Loucy (cell line): ENCODE results near the gene SMYD2.

ENCODE experiments used
- CTCF ChIP-seq: fragments of 200-600 bp; sonication (generic); conservative IDR thresholded peaks from 2 replicates; pipeline ENCODE4 v1.5.1; 2014; ENCODE audit warnings: mild to moderate bottlenecking, antibody characterized with exemption, low read length
- EZH2phosphoT487 ChIP-seq: fragments of 200-600 bp; IDR thresholded peaks from 2 replicates; pipeline ENCODE4 v1.6.1; 2018; ENCODE audit warnings: antibody characterized with exemption, mild to moderate bottlenecking, moderate library complexity, borderline replicate concordance

- TF ChIP-seq CTCF (no peak), EZH2phosphoT487 (no peak)
These were observed 25.3 kb downstream of the SMYD2 start for GRCh38 chr1:214306269-214306668.
